ENCODE measurements around the gene ANO9. TPM values are rescaled to one million over a fixed set of nuclear protein-coding genes. Genes with fewer than 3 reads are reported as not detected.

ANO9 gene
- total and polyA plus RNA-seq, 2 donors from 2014 or later: 11.3 to 21.8 TPM

DNA sequence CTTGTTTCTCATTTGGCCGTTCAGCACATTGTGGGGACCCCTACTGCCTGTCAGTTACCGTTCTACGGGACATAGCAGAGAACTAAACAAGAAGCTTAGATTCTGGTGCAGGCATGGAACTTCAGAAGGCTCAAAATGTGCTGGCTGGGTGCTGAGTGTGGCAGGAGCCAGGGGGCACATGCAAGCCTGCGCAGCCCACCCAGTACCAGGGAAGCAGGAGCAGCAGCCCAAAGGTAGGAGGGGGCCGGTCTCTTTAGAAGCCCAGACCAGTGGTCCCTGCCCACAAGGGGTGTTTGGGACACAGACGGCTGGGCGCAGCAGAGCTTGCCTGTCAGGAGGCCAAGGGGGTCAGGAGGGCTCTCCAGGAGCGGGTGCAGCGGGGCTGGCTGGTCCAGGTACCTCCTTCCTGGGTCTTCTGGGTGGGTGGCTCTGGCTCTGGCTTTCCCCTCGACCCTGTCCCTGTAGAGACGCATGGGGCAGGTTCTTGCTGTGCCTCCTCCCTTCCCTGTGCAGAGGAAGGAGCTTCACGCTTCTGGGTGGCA lies 10.5 kb upstream of the ANO9 start:
- H3K9ac ChIP-seq (ENCODE audit: low read length in 3 of 3): no peak overlapping the region
- no peaks in the 10 kb centered on the region for H3K9me3 ChIP-seq (ENCODE audit: control insufficient read depth in 2 of 3, insufficient read depth in 1 of 3, low read length in 3 of 3)
- no peak for FAIRE-seq
- H3K4me1 ChIP-seq (ENCODE audit: control insufficient read depth in 2 of 3, insufficient read depth in 2 of 3, low read depth in 1 of 3, low read length in 3 of 3): peaks cover 0 to 26% (median 0%) of the 10 kb centered on the region in 3 donors
- H3K36me3 ChIP-seq (ENCODE audit: control insufficient read depth in 2 of 3, insufficient read depth in 3 of 3, low read length in 3 of 3): peaks cover 0 to 9% (median 5%) of the 10 kb centered on the region in 3 donors
- no peaks in the 10 kb centered on the region for H3K27me3 ChIP-seq (ENCODE audit: control insufficient read depth, insufficient read depth, low read length)
- no peak overlapping the region for H3K4me3 ChIP-seq (ENCODE audit: low read length in 3 of 3)
- DNase-seq: peak in 1 of 5 donors; percentile 68
- no peak overlapping the region for H3K27ac ChIP-seq (ENCODE audit: low read depth in 2 of 2, low read length in 2 of 2)
- intact Hi-C loops (cut with DNase I): no loop called here
- no peak for TF ChIP-seq CTCF (IDR thresholded peaks at IDR 0.05; ENCODE audit: borderline replicate concordance, extremely low read depth, insufficient read depth)

- no peak for TF ChIP-seq CTCF (IDR thresholded peaks at IDR 0.05; ENCODE audit: borderline replicate concordance, extremely low read depth, insufficient read depth)
- peak overlapping the region in 1 of 3 donors; percentile 37 for H3K9ac ChIP-seq (ENCODE audit: low read length in 3 of 3)
- H3K4me3 ChIP-seq (ENCODE audit: low read length in 3 of 3): peak overlapping the region in 2 of 3 donors; percentile 80 to 82
- no peak overlapping the region for H3K27ac ChIP-seq (ENCODE audit: low read depth in 2 of 2, low read length in 2 of 2)
- FAIRE-seq: no peak
- H3K9me3 ChIP-seq (ENCODE audit: control insufficient read depth in 2 of 3, insufficient read depth in 1 of 3, low read length in 3 of 3): no peaks in the 10 kb centered on the region
- DNase-seq: peak in 1 of 5 donors; percentile 79
- intact Hi-C loops (cut with DNase I): no loop called here
- H3K4me1 ChIP-seq (ENCODE audit: control insufficient read depth in 2 of 3, insufficient read depth in 2 of 3, low read depth in 1 of 3, low read length in 3 of 3): peaks cover 0 to 26% (median 0%) of the 10 kb centered on the region in 3 donors
- H3K36me3 ChIP-seq (ENCODE audit: control insufficient read depth in 2 of 3, insufficient read depth in 3 of 3, low read length in 3 of 3): peaks cover 0 to 9% (median 5%) of the 10 kb centered on the region in 3 donors
- H3K27me3 ChIP-seq (ENCODE audit: control insufficient read depth, insufficient read depth, low read length): no peaks in the 10 kb centered on the region
Measured at GRCh38 chr11:451738-452137, 9.9 kb upstream of the ANO9 start.

DNA sequence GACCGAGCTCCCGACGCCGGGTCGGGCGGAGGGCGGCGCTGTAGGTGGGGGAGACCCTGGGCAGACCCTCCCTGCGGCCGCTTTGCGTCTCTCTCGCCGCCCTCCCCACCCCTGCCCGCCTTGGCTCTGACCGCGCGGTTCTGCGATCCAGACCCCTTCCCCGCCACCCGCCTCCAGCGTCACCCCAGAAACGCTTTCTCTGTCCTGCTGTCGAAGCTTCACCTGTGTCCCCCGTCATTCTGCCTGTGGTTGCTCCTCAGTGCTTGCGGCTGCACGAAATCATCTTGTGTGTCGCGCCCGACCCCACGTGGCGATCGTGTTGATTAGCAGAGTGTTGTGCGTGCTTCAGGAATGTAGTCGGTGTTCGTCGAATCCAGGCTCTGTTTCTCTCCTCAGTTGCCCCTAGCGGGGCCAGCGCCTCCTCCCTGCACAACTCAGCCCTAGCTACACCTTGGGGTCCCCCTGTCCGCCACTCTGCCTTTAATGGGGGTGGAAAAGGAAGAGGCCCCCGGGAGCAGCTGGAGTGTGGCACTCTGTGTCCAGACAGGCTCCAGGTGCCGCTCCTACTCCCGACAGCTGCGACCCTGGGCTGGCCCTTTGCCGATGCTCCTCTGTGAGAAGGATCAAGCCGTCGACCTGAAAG lies 9.1 kb upstream of the ANO9 start:
- peak; percentile 38 for TF ChIP-seq CTCF (IDR thresholded peaks at IDR 0.05; ENCODE audit: borderline replicate concordance, extremely low read depth, insufficient read depth)
- intact Hi-C loops (cut with DNase I): no loop called here
- DNase-seq (peak; percentile 79 to 90 (median 88)), FAIRE-seq (no peak)
- Histone ChIP-seq H3K9me3 (ENCODE audit: control insufficient read depth in 2 of 3, insufficient read depth in 1 of 3, low read length in 3 of 3) (no peaks in the 10 kb centered on the region), H3K27ac (ENCODE audit: low read depth in 2 of 2, low read length in 2 of 2) (peak overlapping the region; percentile 41 to 86), H3K4me3 (ENCODE audit: low read length in 3 of 3) (peak overlapping the region; percentile 49 to 82 (median 80)), H3K36me3 (ENCODE audit: control insufficient read depth in 2 of 3, insufficient read depth in 3 of 3, low read length in 3 of 3) (peaks cover 0 to 9% (median 5%) of the 10 kb centered on the region in 3 donors), H3K9ac (ENCODE audit: low read length in 3 of 3) (peak overlapping the region; percentile 52 to 67 (median 55)), H3K4me1 (ENCODE audit: control insufficient read depth in 2 of 3, insufficient read depth in 2 of 3, low read depth in 1 of 3, low read length in 3 of 3) (peaks cover 0 to 26% (median 0%) of the 10 kb centered on the region in 3 donors), H3K27me3 (ENCODE audit: control insufficient read depth, insufficient read depth, low read length) (no peaks in the 10 kb centered on the region)
